A673 (cell line): ENCODE measurements around the gene CDH20. TPM values are rescaled to one million over a fixed set of nuclear protein-coding genes. Genes with fewer than 3 reads are reported as not detected.
A peak's percentile ranks its signal among the peaks of the same experiment; 100 is the strongest.

ENCODE experiments used
- BruUV-seq: library from RNA; stranded (reverse); fragments of 400-500 nt; replicated peaks from 2 replicates; lab custom pipeline; 2021; lab: Mats Ljungman, UMichigan
- CTCF ChIA-PET: fragments of 300-600 bp; sonication (Branson Sonifier 250); formaldehyde crosslinking; loops from one replicate; lab custom pipeline; 2022; ENCODE audit warnings: antibody characterized with exemption; lab: Charles Lee
- POLR2A ChIA-PET: fragments of 300-600 bp; sonication (Branson Sonifier 250); formaldehyde crosslinking; loops from one replicate; lab custom pipeline; 2022; ENCODE audit warnings: antibody characterized with exemption; ENCODE audit not compliant: low non-redundant PET; lab: Charles Lee
- DNase-seq: peaks from one replicate; pipeline ENCODE4 v3.0.0-alpha.2; 2015; ENCODE audit warnings: low spot score
- H3K27ac ChIP-seq: fragments of 200-600 bp; sonication (generic); 2 replicates; pipeline ENCODE4 v1.5.1; 2016; ENCODE audit warnings: mixed run types, low read depth, mild to moderate bottlenecking, mixed read lengths, antibody characterized with exemption, low read length; ENCODE audit not compliant: poor library complexity, severe bottlenecking
- H3K27me3 ChIP-seq: fragments of 200-600 bp; sonication (generic); replicated peaks from 2 replicates; pipeline ENCODE4 v1.6.1; 2017; ENCODE audit warnings: mixed run types, low read depth, mild to moderate bottlenecking, mixed read lengths, antibody characterized with exemption, low read length; ENCODE audit not compliant: insufficient read depth, poor library complexity
- H3K36me3 ChIP-seq: fragments of 200-600 bp; sonication (generic); 2 replicates; pipeline ENCODE4 v1.6.1; 2016; ENCODE audit warnings: mixed run types, mild to moderate bottlenecking, mixed read lengths, antibody characterized with exemption, low read length; ENCODE audit not compliant: insufficient read depth, poor library complexity, severe bottlenecking
- H3K4me1 ChIP-seq: fragments of 200-600 bp; sonication (generic); 2 replicates; pipeline ENCODE4 v1.6.1; 2017; ENCODE audit warnings: mixed run types, mild to moderate bottlenecking, mixed read lengths, antibody characterized with exemption, low read length; ENCODE audit not compliant: insufficient read depth, poor library complexity, severe bottlenecking
- H3K4me3 ChIP-seq: fragments of 200-600 bp; sonication (generic); 2 replicates; pipeline ENCODE4 v1.5.1; 2016; ENCODE audit warnings: low read depth, mixed run types, mild to moderate bottlenecking, mixed read lengths, low read length; ENCODE audit not compliant: poor library complexity, severe bottlenecking
- H3K9me3 ChIP-seq: fragments of 200-600 bp; sonication (generic); 2 replicates; pipeline ENCODE4 v1.6.1; 2016; ENCODE audit warnings: mixed run types, low read depth, mild to moderate bottlenecking, mixed read lengths, antibody characterized with exemption, low read length; ENCODE audit not compliant: poor library complexity, severe bottlenecking
- CTCF ChIP-seq: fragments of 300-800, 200-600 bp; sonication (generic); conservative IDR thresholded peaks from 2 replicates; pipeline ENCODE4 v1.5.1; 2017; ENCODE audit warnings: low read depth, mild to moderate bottlenecking, antibody characterized with exemption, low read length, moderate library complexity, mixed read lengths
- EZH2 ChIP-seq: fragments of 200-600 bp; sonication (generic); IDR thresholded peaks from 2 replicates; pipeline ENCODE4 v1.6.1; 2017; ENCODE audit warnings: borderline replicate concordance, low read depth, mild to moderate bottlenecking, mixed read lengths, antibody characterized with exemption, low read length; ENCODE audit not compliant: poor library complexity, severe bottlenecking
- intact Hi-C: fragments of 100-400 bp; cut with micrococcal nuclease; formaldehyde crosslinking; loops from one replicate; pipeline ENCODE4 v1.10.0; 2022; ENCODE audit not compliant: unreplicated experiment
- total RNA-seq: library from RNA; stranded (reverse); gene quantifications from 2 replicates; pipeline ENCODE4 v1.2.3, GENCODE V29; 2021

The CDH20 gene
- total RNA-seq, 1 experiment from 2014 or later: 0.21 TPM

GRCh38 chr18:61546590-61546989, 213.4 kb downstream of the CDH20 start:
- no TSS peak for BruUV-seq
- intact Hi-C loops: no loop called here
- no peak overlapping the region for H3K27ac ChIP-seq

GRCh38 chr18:61549416-61549815, 216.2 kb downstream of the CDH20 start:
- no peaks in the 10 kb centered on the region for H3K9me3 ChIP-seq
- no peak for DNase-seq
- peaks cover 4% of the 10 kb centered on the region for H3K4me1 ChIP-seq
- TF ChIP-seq EZH2 (no peak), CTCF (no peak)
- H3K36me3 ChIP-seq: no peaks in the 10 kb centered on the region
- H3K4me3 ChIP-seq: no peak overlapping the region
- BruUV-seq: no TSS peak
- H3K27me3 ChIP-seq: no peaks in the 10 kb centered on the region
- ChIA-PET POLR2A (no interaction called here), CTCF (no interaction called here)
- intact Hi-C loops: no loop called here
- no peak overlapping the region for H3K27ac ChIP-seq

More at GRCh38 chr18:61546590-61546989, 213.4 kb downstream of the CDH20 start:
- no peaks in the 10 kb centered on the region for H3K27me3 ChIP-seq
- peak; percentile 81 for DNase-seq
- ChIA-PET CTCF (no interaction called here), POLR2A (no interaction called here)
- no peaks in the 10 kb centered on the region for H3K36me3 ChIP-seq
- peaks cover 4% of the 10 kb centered on the region for H3K4me1 ChIP-seq
- TF ChIP-seq CTCF (no peak), EZH2 (no peak)
- no peak overlapping the region for H3K4me3 ChIP-seq
- no peaks in the 10 kb centered on the region for H3K9me3 ChIP-seq

GRCh38 chr18:61549889-61550288, 216.7 kb downstream of the CDH20 start:
- ChIA-PET CTCF (no interaction called here), POLR2A (no interaction called here)
- intact Hi-C loops: loop anchor here (2.0 kb wide), 1 partner anchor 345 kb away; no protein-coding TSS in a partner anchor
- H3K27me3 ChIP-seq: no peaks in the 10 kb centered on the region
- no peaks in the 10 kb centered on the region for H3K36me3 ChIP-seq
- DNase-seq: no peak
- no peaks in the 10 kb centered on the region for H3K9me3 ChIP-seq
- BruUV-seq: no TSS peak
- peaks cover 4% of the 10 kb centered on the region for H3K4me1 ChIP-seq
- TF ChIP-seq CTCF (no peak), EZH2 (no peak)
- H3K27ac ChIP-seq: no peak overlapping the region
- H3K4me3 ChIP-seq: no peak overlapping the region
